H4 (cell line): ENCODE data around the gene HSF4. TPM values are rescaled to one million over a fixed set of nuclear protein-coding genes. Genes with fewer than 3 reads are reported as not detected.

Experiments used
- DNase-seq: peaks from one replicate; pipeline ENCODE4 v3.0.0-alpha.2; 2015; ENCODE audit warnings: low spot score
- total RNA-seq: library from RNA; depleted of rRNA; stranded (reverse); fragments of >200 nt; shearing (Covaris generic); gene quantifications from 2 replicates; pipeline ENCODE4 v1.2.3, GENCODE V29; 2014

HSF4 gene
- total RNA-seq, 1 experiment from 2014 or later = 0.50 TPM

GRCh38 chr16:67166598-67167168 is 2.1 kb downstream of the HSF4 start:
- no peak for DNase-seq

GRCh38 chr16:67167588-67167987 is 3.0 kb downstream of the HSF4 start:
- no peak for DNase-seq

GRCh38 chr16:67169011-67169451 is 4.5 kb downstream of the HSF4 start:
- DNase-seq = no peak

- no peak for DNase-seq
Measured at GRCh38 chr16:67169642-67170167, 5.2 kb downstream of the HSF4 start.

GRCh38 chr16:67170168-67170948 is 5.8 kb downstream of the HSF4 start, which contains the start of gene NOL3:
Gene NOL3 (plus strand): TSS chr16:67170538.
- peak; percentile 81 for DNase-seq

- DNase-seq = no peak
Measured at GRCh38 chr16:67170949-67171649, 6.6 kb downstream of the HSF4 start.

- no peak for DNase-seq
Measured at GRCh38 chr16:67173323-67173722, 8.8 kb downstream of the HSF4 start.

GRCh38 chr16:67173808-67174705 is 9.5 kb downstream of the HSF4 start:
- DNase-seq = peak; percentile 94

- DNase-seq = no peak
Measured at GRCh38 chr16:67174706-67175231, 10.2 kb downstream of the HSF4 start.

GRCh38 chr16:67176662-67177061 is 12.1 kb downstream of the HSF4 start:
- DNase-seq = no peak

GRCh38 chr16:67177743-67178699 is 13.5 kb downstream of the HSF4 start:
- no peak for DNase-seq

- DNase-seq = peak; percentile 27
Measured at GRCh38 chr16:67179421-67180080, 15.0 kb downstream of the HSF4 start.

GRCh38 chr16:67180166-67180565 is 15.6 kb downstream of the HSF4 start:
- no peak for DNase-seq

- DNase-seq = peak; percentile 57
Measured at GRCh38 chr16:67181346-67181745, 16.8 kb downstream of the HSF4 start.

GRCh38 chr16:67182288-67182687 is 17.7 kb downstream of the HSF4 start:
- DNase-seq = no peak

- DNase-seq = no peak
Measured at GRCh38 chr16:67183284-67183626, 18.7 kb downstream of the HSF4 start.

- DNase-seq = peak; percentile 98
Measured at GRCh38 chr16:67183627-67184452, 19.3 kb downstream of the HSF4 start, which contains the start of gene MATCAP1. Gene MATCAP1 (minus strand): TSS chr16:67183963. CDS start chr16:67180610, 3,353 bp downstream.

GRCh38 chr16:67184453-67184994 is 20.0 kb downstream of the HSF4 start:
- DNase-seq = no peak
